HepG2 (cell line): ENCODE results near the gene NCOA3. TPM values are rescaled to one million over a fixed set of nuclear protein-coding genes. Genes with fewer than 3 reads are reported as not detected.

Experiments used
- CBX1 ChIP-seq: IDR thresholded peaks from one replicate; pipeline ENCODE4 v1.6.1; 2016; ENCODE audit warnings: antibody characterized with exemption, low read depth
- CHD4 ChIP-seq: fragments of 200-600 bp; sonication (generic); IDR thresholded peaks from 2 replicates; pipeline ENCODE4 v1.7.0; 2017; ENCODE audit warnings: mild to moderate bottlenecking, low read length, borderline replicate concordance
- ELF4 ChIP-seq: sonication (generic); formaldehyde crosslinking; IDR thresholded peaks from 2 replicates; pipeline ENCODE4 v1.5.0; 2020; ENCODE audit warnings: missing genetic modification reagents, mild to moderate bottlenecking, moderate library complexity, borderline replicate concordance
- GATAD2A ChIP-seq: IDR thresholded peaks from 2 replicates; pipeline ENCODE4 v1.6.1; 2016
- HNRNPUL1 ChIP-seq: fragments of 200-400 bp; formaldehyde crosslinking; IDR thresholded peaks from 2 replicates; pipeline ENCODE4 v1.6.1; 2017; ENCODE audit warnings: low read depth, mild to moderate bottlenecking, low read length, moderate library complexity
- IRF2 ChIP-seq: IDR thresholded peaks from 2 replicates; pipeline ENCODE4 v1.6.1; 2018; ENCODE audit warnings: missing genetic modification reagents, missing compliant biosample characterization
- MIER2 ChIP-seq: IDR thresholded peaks from 2 replicates; pipeline ENCODE4 v1.6.1; 2016; ENCODE audit warnings: missing biosample characterization, missing genetic modification reagents
- POLR2A ChIP-seq, 2 experiments: IDR thresholded peaks; 2 replicates each; pipeline ENCODE4 v1.6.1; 2011; ENCODE audit warnings: low read depth in 2 of 2, low read length in 2 of 2, mild to moderate bottlenecking in 1 of 2, moderate library complexity in 1 of 2; ENCODE audit not compliant: insufficient read depth in 1 of 2
- PRMT3 ChIP-seq: sonication (generic); formaldehyde crosslinking; IDR thresholded peaks from 2 replicates; pipeline ENCODE4 v1.8.1; 2022; ENCODE audit warnings: low read depth, mild to moderate bottlenecking, moderate library complexity, missing genetic modification reagents, borderline replicate concordance
- XRCC5 ChIP-seq: fragments of 200-400 bp; formaldehyde crosslinking; optimal IDR thresholded peaks from 2 replicates; pipeline ENCODE3; 2017; ENCODE audit warnings: mild to moderate bottlenecking, low read length
- ZBTB42 ChIP-seq: sonication (generic); formaldehyde crosslinking; IDR thresholded peaks from 2 replicates; pipeline ENCODE4 v1.5.0; 2020; ENCODE audit warnings: mild to moderate bottlenecking, missing genetic modification reagents
- ZFP36L1 ChIP-seq: sonication (generic); formaldehyde crosslinking; IDR thresholded peaks from 2 replicates; pipeline ENCODE4 v1.8.0; 2022; ENCODE audit warnings: mild to moderate bottlenecking, missing genetic modification reagents, moderate library complexity
- ZNF143 ChIP-seq: sonication (generic); formaldehyde crosslinking; IDR thresholded peaks from 2 replicates; pipeline ENCODE4 v1.4.0; 2020; ENCODE audit warnings: missing genetic modification reagents
- ZNF253 ChIP-seq: sonication (generic); formaldehyde crosslinking; IDR thresholded peaks from 2 replicates; pipeline ENCODE4 v1.8.0; 2022; ENCODE audit warnings: mild to moderate bottlenecking, missing genetic modification reagents, borderline replicate concordance
- ZNF256 ChIP-seq: sonication (generic); formaldehyde crosslinking; conservative IDR thresholded peaks from 2 replicates; pipeline ENCODE4 v1.4.0; 2020; ENCODE audit warnings: missing genetic modification reagents
- ZNF331 ChIP-seq: sonication (generic); formaldehyde crosslinking; IDR thresholded peaks from 2 replicates; pipeline ENCODE4 v1.4.0; 2020; ENCODE audit warnings: missing genetic modification reagents
- ZNF713 ChIP-seq: sonication (generic); formaldehyde crosslinking; IDR thresholded peaks from 2 replicates; pipeline ENCODE4 v1.4.0; 2020; ENCODE audit warnings: mild to moderate bottlenecking, missing genetic modification reagents
- polyA plus RNA-seq, 8 experiments: library from polyadenylated mRNA; depleted of rRNA in 3 of 8; stranded (reverse) in 7 of 8; unstranded in 1 of 8; fragments of >200 nt; fragmentation: Illumina TruSeq in 4 of 8; extraction: Trizol in 4 of 8; gene quantifications; 2 replicates each; pipeline versions ENCODE4 v1.2.1 to v1.2.3, GENCODE V29; 2011 to 2016; ENCODE audit warnings: low read depth in 4 of 8, missing spikeins in 1 of 8, mixed read lengths in 1 of 8; ENCODE audit not compliant: insufficient read depth in 1 of 8
- total RNA-seq, 5 experiments: library from RNA; depleted of rRNA; stranded (reverse); fragments of >200 nt; fragmentation: Illumina TruSeq; extraction: Trizol; gene quantifications; 2 replicates each; pipeline ENCODE4 v1.2.3, GENCODE V29; 2016; ENCODE audit warnings: low read depth in 1 of 5
- TF ChIP-seq, protein P1 (sequence below): sonication (generic); formaldehyde crosslinking; IDR thresholded peaks from 2 replicates; pipeline ENCODE4 v1.8.1; 2022; ENCODE audit warnings: mild to moderate bottlenecking, missing genetic modification reagents
- TF ChIP-seq, protein P2 (sequence below): sonication (generic); formaldehyde crosslinking; IDR thresholded peaks from 2 replicates; pipeline ENCODE4 v1.5.0; 2020; ENCODE audit warnings: missing genetic modification reagents, mild to moderate bottlenecking, borderline replicate concordance
- TF ChIP-seq, protein P3 (sequence below): sonication (generic); formaldehyde crosslinking; IDR thresholded peaks from 2 replicates; pipeline ENCODE4 v1.8.0; 2022; ENCODE audit warnings: mild to moderate bottlenecking, missing genetic modification reagents; ENCODE audit not compliant: insufficient replicate concordance
- TF ChIP-seq, protein P4 (sequence below): sonication (generic); formaldehyde crosslinking; IDR thresholded peaks from 2 replicates; pipeline ENCODE4 v1.4.0; 2020; ENCODE audit warnings: missing genetic modification reagents
- TF ChIP-seq, protein P5 (sequence below): sonication (generic); formaldehyde crosslinking; IDR thresholded peaks from 2 replicates; pipeline ENCODE4 v1.4.0; 2020; ENCODE audit warnings: missing genetic modification reagents
- TF ChIP-seq, protein P6 (sequence below): sonication (generic); formaldehyde crosslinking; IDR thresholded peaks from 2 replicates; pipeline ENCODE4 v1.5.1; 2020; ENCODE audit warnings: missing genetic modification reagents, mild to moderate bottlenecking, borderline replicate concordance

The NCOA3 gene
- total and polyA plus RNA-seq, 2 of the 13 experiments (the other 11 are each of a cell fraction or from before 2014, with no cell fraction given) = 35.0 to 56.8 TPM

DNA sequence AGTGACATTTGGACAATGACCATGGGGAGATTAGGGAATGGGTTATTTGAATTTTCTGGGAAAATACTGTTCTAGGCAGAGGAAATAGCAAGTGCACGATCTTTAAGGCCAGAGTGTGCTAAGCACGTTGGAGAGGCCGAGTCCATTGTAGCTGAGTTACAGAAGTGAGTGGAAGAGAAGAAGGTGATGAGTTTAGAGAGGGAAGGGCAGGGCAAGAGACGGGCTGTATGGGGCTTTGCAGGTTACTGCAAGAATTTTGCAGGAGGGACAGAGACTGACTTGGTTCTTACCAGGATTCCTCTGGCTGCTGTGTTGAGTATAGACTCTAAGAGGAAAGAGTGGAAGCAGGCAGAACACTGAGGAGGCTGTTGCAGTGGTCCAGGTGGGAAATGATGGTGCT is 1.1 kb upstream of the NCOA3 start (continued):
- TF ChIP-seq PRMT3 (CRISPR knock-in tag) (no peak), CBX1 (no peak), ZNF253 (CRISPR knock-in tag) (0 out of 2 replicates have a peak, but pooled peaks have one; percentile 38), ZNF713 (no peak), CHD4 (no peak), ZFP36L1 (CRISPR knock-in tag) (no peak), ZNF256 (CRISPR knock-in tag) (0 out of 2 replicates have a peak, but pooled peaks have one; percentile 49), HNRNPUL1 (no peak), GATAD2A (CRISPR knock-in tag) (no peak), ZNF331 (no peak), MIER2 (CRISPR knock-in tag) (no peak), ELF4 (CRISPR knock-in tag) (no peak), XRCC5 (no peak), IRF2 (CRISPR knock-in tag) (no peak), ZBTB42 (no peak), ZNF143 (CRISPR knock-in tag) (no peak; the same call in 1 of the 2 replicates), POLR2A (IDR thresholded peaks at IDR 0.05; ENCODE audit: insufficient read depth in 1 of 2, low read depth in 2 of 2, low read length in 2 of 2) (no peak)
- TF ChIP-seq, protein P1, sequence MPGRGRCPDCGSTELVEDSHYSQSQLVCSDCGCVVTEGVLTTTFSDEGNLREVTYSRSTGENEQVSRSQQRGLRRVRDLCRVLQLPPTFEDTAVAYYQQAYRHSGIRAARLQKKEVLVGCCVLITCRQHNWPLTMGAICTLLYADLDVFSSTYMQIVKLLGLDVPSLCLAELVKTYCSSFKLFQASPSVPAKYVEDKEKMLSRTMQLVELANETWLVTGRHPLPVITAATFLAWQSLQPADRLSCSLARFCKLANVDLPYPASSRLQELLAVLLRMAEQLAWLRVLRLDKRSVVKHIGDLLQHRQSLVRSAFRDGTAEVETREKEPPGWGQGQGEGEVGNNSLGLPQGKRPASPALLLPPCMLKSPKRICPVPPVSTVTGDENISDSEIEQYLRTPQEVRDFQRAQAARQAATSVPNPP (CRISPR knock-in tag) = no peak
- TF ChIP-seq, protein P2, sequence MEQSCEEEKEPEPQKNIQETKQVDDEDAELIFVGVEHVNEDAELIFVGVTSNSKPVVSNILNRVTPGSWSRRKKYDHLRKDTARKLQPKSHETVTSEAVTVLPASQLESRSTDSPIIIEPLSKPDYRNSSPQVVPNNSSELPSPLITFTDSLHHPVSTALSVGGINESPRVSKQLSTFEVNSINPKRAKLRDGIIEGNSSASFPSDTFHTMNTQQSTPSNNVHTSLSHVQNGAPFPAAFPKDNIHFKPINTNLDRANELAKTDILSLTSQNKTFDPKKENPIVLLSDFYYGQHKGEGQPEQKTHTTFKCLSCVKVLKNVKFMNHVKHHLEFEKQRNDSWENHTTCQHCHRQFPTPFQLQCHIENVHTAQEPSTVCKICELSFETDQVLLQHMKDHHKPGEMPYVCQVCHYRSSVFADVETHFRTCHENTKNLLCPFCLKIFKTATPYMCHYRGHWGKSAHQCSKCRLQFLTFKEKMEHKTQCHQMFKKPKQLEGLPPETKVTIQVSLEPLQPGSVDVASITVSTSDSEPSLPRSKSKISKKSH (CRISPR knock-in tag) = no peak
- TF ChIP-seq, protein P3, sequence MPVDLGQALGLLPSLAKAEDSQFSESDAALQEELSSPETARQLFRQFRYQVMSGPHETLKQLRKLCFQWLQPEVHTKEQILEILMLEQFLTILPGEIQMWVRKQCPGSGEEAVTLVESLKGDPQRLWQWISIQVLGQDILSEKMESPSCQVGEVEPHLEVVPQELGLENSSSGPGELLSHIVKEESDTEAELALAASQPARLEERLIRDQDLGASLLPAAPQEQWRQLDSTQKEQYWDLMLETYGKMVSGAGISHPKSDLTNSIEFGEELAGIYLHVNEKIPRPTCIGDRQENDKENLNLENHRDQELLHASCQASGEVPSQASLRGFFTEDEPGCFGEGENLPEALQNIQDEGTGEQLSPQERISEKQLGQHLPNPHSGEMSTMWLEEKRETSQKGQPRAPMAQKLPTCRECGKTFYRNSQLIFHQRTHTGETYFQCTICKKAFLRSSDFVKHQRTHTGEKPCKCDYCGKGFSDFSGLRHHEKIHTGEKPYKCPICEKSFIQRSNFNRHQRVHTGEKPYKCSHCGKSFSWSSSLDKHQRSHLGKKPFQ (CRISPR knock-in tag) = no peak
- TF ChIP-seq, protein P4, sequence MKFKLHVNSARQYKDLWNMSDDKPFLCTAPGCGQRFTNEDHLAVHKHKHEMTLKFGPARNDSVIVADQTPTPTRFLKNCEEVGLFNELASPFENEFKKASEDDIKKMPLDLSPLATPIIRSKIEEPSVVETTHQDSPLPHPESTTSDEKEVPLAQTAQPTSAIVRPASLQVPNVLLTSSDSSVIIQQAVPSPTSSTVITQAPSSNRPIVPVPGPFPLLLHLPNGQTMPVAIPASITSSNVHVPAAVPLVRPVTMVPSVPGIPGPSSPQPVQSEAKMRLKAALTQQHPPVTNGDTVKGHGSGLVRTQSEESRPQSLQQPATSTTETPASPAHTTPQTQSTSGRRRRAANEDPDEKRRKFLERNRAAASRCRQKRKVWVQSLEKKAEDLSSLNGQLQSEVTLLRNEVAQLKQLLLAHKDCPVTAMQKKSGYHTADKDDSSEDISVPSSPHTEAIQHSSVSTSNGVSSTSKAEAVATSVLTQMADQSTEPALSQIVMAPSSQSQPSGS = no peak
- TF ChIP-seq, protein P5, sequence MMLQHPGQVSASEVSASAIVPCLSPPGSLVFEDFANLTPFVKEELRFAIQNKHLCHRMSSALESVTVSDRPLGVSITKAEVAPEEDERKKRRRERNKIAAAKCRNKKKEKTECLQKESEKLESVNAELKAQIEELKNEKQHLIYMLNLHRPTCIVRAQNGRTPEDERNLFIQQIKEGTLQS (CRISPR knock-in tag) = no peak
- TF ChIP-seq, protein P6, sequence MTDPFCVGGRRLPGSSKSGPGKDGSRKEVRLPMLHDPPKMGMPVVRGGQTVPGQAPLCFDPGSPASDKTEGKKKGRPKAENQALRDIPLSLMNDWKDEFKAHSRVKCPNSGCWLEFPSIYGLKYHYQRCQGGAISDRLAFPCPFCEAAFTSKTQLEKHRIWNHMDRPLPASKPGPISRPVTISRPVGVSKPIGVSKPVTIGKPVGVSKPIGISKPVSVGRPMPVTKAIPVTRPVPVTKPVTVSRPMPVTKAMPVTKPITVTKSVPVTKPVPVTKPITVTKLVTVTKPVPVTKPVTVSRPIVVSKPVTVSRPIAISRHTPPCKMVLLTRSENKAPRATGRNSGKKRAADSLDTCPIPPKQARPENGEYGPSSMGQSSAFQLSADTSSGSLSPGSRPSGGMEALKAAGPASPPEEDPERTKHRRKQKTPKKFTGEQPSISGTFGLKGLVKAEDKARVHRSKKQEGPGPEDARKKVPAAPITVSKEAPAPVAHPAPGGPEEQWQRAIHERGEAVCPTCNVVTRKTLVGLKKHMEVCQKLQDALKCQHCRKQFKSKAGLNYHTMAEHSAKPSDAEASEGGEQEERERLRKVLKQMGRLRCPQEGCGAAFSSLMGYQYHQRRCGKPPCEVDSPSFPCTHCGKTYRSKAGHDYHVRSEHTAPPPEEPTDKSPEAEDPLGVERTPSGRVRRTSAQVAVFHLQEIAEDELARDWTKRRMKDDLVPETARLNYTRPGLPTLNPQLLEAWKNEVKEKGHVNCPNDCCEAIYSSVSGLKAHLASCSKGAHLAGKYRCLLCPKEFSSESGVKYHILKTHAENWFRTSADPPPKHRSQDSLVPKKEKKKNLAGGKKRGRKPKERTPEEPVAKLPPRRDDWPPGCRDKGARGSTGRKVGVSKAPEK (CRISPR knock-in tag) = no peak
